ENCODE data around the gene ENO4.

- TF ChIP-seq CTCF (IDR thresholded peaks at IDR 0.05; ENCODE audit: insufficient read depth, low read depth, low read length), result no peak
- TF ChIP-seq EZH2 (IDR thresholded peaks at IDR 0.05; ENCODE audit: insufficient read depth, low read length), result no peak
Observed at GRCh38 chr10:116850058-116850611, 836 bp downstream of the ENO4 start.
